ENCODE measurements around the gene COPS4. TPM values are rescaled to one million over a fixed set of nuclear protein-coding genes. Genes with fewer than 3 reads are reported as not detected.

COPS4 gene
- 10 to 100 TPM; 26.0 to 28.6 TPM for total RNA-seq

DNA sequence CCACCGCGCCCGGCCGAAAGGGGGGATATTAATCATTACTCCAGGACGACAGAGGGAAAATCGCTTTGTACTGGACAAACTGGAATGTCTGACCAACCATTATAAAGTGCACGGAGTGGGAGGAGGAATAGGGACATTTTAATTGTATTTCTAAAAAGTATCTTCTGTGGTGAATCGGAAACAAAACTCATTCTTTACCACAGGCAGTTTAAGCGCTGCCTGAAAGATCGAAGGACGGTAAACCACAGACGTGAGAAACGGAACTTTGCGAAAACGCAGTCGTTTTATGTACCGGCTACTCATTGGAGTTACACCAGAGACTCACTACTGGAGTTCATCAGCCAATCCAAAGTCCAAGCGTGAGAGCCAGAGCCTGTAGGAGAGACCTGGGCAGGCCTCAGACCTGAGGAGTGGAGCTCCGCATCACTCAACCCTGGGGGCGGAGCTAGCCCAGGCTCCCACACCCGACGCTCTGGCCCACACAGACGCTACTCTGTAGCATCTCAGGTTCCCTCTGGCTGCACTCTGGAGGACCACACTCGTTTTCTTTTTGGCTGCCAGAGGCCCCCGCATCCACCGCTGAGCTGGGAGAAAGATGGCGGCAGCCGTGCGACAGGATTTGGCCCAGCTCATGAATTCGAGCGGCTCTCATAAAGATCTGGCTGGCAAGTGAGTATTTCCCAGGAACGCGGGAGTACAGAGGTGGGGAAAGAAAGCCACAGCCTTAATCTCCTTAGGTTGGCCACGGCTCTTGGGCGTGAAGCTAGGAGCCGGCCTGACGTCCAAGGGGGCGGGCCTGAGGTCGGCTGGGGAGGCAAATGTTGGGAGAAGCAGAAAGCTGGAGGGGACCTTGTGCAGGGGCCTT is at the start of gene COPS4:
Gene COPS4 (plus strand): TSS at position 554 of the 865 bp plus-strand sequence. CDS start 42 bp downstream, at position 596.

GRCh38 chr4:83010522-83011318 is 24.3 kb upstream of the COPS4 start, which contains the start of gene LIN54:
Gene LIN54 (minus strand): TSS chr4:83010823. CDS start chr4:82984844, 25,979 bp downstream.

GRCh38 chr4:83114576-83114975 is 79.6 kb downstream of the COPS4 start, which contains the start of gene PLAC8:
Gene PLAC8 (minus strand): TSS chr4:83114729. CDS start chr4:83107921, 6,808 bp downstream.

Other genes starting within 250 kb of the COPS4 start
- gene SCD5, start 236.4 kb upstream of the COPS4 start, total RNA-seq = under 1 TPM; 0.76 to 0.94 TPM
- 100 to 1,000 TPM; 124 to 128 TPM for gene SEC31A, start 144.0 kb upstream of the COPS4 start, total RNA-seq
- gene THAP9, start 134.4 kb upstream of the COPS4 start, total RNA-seq = 1 to 10 TPM; 3.0 to 3.1 TPM
- gene LIN54, start 24.4 kb upstream of the COPS4 start, total RNA-seq = 10 to 100 TPM; 28.7 to 29.5 TPM
- gene PLAC8, start 79.5 kb downstream of the COPS4 start, total RNA-seq = 100 to 1,000 TPM; 523 to 533 TPM
- 10 to 100 TPM; 10.7 to 13.1 TPM for gene COQ2, start 249.6 kb downstream of the COPS4 start, total RNA-seq

Data from activated naive CD4-positive, alpha-beta T cell treated with anti-CD3 and anti-CD28 coated beads, Interleukin-2, amount 10 ng/mL, durations not matched to agents 5 hours and 36 hours (primary cell).